Measurements from ENCODE around the gene EPG5.

Gene EPG5

GRCh38 chr18:45935591-45936335 is 31.4 kb downstream of the EPG5 start:
- no peak for TF ChIP-seq CTCF (IDR thresholded peaks at IDR 0.05; ENCODE audit: low read depth, low read length)
- DNase-seq (ENCODE audit: extremely low read depth, low read depth): no peak

DNA sequence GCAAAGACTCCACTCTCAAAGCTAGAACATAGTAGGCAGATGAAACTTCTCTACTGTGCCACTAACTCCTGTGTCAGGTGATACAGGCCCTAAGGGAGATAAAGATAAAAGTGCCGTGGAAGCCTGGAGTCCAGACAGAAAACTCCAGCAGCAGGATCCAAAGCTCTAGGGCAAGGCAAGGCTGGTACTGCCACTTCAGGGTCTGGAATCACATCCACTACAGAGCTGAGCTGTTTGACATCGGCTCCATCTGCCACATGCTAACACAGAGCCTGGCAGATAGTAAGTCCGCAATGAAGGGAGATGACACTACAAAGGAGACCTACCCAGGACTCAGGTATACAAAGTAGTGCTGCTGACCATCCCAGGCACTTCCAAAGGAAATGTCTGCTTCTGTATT is 34.4 kb downstream of the EPG5 start:
- no peak for DNase-seq (ENCODE audit: extremely low read depth, low read depth)
- no peak for TF ChIP-seq CTCF (IDR thresholded peaks at IDR 0.05; ENCODE audit: low read depth, low read length)

DNA sequence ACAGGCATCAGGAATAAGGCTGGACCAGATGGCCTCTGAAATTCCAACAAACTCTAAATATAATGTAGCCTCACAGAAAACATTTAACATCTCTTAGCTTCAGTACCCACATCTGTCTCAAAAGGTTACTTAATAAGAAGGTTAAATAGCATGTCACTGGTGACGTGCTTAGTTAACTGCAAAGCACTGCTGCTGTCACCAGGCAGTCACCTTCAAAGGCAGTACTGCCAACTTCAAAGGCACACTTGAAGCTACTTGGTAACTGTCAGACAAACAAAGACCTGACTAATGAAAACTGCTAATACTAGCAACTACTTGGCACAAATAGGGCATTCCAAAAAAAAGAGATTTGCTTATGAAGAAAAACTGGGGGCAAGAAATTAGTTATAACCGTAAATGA is 36.2 kb downstream of the EPG5 start:
- no peak for DNase-seq (ENCODE audit: extremely low read depth, low read depth)
- no peak for TF ChIP-seq CTCF (IDR thresholded peaks at IDR 0.05; ENCODE audit: low read depth, low read length)

GRCh38 chr18:45926691-45927090 is 40.4 kb downstream of the EPG5 start:
- TF ChIP-seq CTCF (IDR thresholded peaks at IDR 0.05; ENCODE audit: low read depth, low read length): no peak
- no peak for DNase-seq (ENCODE audit: extremely low read depth, low read depth)

- no peak for DNase-seq (ENCODE audit: extremely low read depth, low read depth)
- TF ChIP-seq CTCF (IDR thresholded peaks at IDR 0.05; ENCODE audit: low read depth, low read length): no peak
These were observed 41.0 kb downstream of the EPG5 start for GRCh38 chr18:45926085-45926484.

- no peak for TF ChIP-seq CTCF (IDR thresholded peaks at IDR 0.05; ENCODE audit: low read depth, low read length)
- no peak for DNase-seq (ENCODE audit: extremely low read depth, low read depth)
These were observed 44.0 kb downstream of the EPG5 start for GRCh38 chr18:45923138-45923537.

DNA sequence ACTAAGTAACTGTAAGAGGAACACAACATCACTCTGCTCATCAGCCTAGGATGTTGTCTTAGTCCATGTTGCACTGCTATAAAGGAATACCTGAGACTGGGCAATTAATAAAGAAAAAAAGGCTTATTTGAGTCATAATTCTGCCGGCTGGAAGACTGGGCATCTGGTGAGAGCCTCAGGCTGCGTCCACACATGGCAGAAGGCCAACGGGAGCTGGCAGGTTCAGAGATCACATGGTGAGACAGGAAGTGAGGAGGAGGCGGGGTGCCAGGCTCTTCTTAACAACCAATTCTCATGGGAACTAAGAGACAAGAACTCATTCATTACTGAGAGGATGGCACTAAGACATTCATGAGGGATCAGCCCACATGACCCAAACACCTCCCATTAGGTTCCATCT is 46.8 kb downstream of the EPG5 start:
- peak; percentile 74 for DNase-seq (ENCODE audit: extremely low read depth, low read depth)
- TF ChIP-seq CTCF (IDR thresholded peaks at IDR 0.05; ENCODE audit: low read depth, low read length): no peak
